ENCODE measurements around the gene ALCAM. TPM values are rescaled to one million over a fixed set of nuclear protein-coding genes. Genes with fewer than 3 reads are reported as not detected.
"Not testable (repeated sequence)": the region's sequence is repeated elsewhere in the genome, so short reads cannot be mapped to it uniquely, and the experiment has no call there.

The ALCAM gene
- polyA plus RNA-seq, 3 donors = 114 to 122 (median 116) TPM

DNA sequence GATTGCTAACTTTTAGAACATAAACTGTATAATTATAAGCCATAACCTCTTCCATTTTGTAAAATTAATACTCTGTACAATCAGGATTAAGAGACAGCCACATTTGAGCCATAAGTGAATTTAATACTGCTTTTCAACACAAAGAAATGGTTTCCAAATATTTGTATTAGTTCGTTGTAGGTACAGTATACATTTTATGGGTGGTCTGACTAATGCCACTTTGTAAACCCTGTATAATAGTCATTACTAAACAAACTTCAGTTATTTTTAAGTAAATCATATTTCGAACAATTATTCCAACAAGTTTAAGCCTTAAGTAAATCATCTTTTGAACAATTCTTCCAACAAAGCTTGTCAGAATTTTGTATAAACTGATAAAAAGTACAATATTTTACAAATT lies 11.0 kb downstream of the ALCAM start:
- no peak for DNase-seq

DNA sequence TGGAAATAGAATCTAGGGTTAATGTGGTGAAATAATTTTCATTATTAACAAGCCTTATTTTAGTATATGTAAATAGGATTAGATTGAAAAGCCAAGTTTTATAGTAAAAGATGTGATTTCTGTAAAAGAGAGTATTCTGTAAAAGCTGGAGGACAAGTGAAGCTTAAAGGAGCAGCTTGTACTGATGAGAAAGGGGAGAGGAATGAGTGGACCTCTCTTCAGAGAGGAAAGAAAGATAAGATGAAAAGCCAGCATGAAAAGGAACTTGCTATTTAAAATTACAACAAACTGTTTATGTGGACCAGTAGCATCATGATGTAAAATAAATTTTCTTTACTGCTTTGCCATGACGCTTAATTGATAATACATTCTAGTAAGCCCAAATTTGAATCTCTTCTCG lies 18.5 kb downstream of the ALCAM start:
- DNase-seq = no peak

DNA sequence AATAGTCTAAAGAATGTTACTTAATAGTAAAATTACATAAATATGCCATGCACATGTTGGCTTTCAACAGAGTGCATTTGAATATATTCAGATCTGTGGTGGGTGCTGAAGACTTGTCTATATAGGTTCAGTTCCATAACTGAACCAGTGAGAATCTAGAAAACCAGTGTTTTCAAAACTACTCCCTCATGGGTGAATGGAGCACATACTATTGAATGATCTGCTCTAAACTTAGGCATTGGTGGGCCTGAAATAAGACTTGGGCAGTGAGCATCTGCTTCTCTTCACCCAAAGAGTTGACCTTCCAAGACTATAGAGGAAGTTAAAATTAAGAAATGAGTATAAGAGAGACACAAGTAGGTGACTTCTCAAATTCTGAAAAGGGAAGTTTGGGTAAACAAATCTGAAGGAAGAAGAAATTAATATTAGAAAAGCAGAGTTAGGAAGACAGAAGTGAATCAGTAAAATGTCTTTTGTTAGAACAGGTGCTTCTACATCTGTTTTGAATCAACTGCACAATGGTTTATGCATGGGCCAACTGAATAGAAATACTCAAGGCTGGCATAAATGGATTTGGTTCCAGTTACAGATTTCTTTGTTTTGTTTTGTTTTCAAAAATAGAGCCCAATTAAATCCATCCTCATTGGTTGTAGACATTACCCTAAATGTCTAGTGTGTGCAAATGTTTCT lies 19.3 kb downstream of the ALCAM start:
- DNase-seq = no peak

DNA sequence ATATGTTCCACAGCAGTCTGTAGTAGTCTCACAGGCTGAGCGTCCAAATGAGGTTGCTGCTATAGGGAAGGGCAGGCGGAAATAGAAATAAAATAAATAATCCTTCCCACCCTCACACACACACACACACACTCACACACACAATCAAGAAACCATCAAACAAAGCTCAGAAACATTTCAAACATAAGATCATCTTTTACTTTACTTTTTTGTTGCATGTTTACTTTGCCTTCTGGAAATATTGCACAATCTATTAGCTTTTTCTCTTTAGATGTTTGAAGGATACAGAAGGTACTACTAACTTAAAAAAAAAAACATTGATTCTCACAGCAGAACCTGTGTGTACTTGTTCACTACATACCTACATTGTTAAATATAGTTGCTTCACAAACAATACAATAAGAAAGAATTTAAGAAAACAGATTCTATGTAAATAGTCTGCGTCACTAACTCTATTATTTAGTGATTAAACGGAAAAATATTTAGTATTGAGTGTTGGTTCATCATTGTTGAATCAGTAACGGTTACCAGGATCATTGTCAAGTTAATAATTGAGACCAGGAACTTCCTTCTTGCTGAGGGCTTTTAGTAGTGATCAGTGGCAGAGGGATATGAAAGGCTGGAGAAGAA lies 20.5 kb downstream of the ALCAM start:
- DNase-seq = no peak

DNA sequence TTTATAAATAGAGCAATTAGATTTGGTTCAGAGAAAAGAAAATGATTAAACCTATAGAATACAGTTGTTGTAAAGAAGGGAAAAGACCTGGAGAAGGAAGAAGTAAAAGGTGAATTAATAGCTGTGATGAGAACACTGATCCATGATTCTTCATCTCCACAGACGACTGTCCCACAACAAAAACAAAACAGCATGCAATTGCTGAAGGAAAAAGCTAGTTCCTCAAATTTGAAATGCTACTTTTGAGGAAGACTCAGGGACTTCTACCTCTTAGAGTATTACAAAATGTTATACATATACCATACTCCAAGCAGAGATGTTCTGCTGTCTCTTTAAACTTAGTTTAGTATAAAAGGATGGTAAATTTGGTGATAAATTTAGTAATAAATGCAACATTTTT lies 21.5 kb downstream of the ALCAM start:
- DNase-seq = no peak

DNA sequence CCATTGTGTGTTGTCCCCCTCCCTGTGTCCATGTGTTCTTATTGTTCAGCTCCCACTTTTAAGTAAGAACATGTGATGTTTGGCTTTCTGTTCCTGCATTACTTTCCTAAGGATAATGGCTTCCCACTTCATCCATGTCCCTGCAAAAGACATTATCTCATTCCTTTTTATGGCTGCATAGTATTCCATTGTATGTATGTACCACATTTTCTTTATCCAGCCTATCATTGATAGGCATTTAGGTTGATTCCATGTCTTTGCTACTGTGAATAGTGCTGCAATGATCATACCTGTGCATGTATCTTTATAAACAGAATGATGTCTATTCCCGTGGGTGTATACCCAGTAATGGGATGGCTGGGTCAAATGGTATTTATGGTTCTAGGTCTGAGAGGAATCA lies 23.1 kb downstream of the ALCAM start:
- not testable (repeated sequence) for DNase-seq

DNA sequence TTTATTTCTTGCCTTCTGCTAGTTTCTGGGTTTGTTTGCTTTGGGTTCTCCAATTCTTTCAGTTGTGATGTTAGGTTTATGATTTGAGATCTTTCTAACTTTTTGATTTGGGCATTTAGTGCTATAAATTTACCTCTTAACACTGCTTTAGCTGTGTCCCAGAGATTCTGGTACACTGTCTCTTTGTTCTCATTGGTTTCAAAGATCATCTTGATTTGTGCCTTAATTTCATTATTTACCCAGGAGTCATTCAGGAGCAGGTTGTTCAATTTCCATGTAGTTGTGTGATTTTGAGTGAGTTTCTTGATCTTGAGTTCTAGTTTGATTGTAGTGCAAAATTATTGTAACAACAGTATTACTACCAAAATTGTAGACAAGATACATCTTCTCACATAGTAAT lies 25.9 kb downstream of the ALCAM start:
- not testable (repeated sequence) for DNase-seq

DNA sequence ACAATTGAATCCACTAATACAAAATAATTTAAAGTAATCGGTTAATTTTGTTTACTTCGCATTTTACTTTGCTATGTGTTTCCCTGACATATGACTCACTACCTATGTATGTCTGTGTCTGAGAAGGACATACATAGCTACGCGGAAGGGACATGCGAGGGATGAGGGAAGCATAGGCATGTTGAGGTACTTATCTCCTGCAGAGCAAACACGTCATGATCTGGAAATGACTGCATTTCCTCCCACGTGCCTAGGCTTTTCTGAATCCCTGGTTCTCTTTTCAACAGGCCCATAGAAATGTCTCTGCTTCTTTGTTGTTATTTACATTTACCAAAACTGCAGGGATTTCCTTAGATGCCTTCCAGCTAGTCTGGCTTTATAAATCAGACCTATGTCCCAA lies 27.5 kb downstream of the ALCAM start:
- DNase-seq = no peak

DNA sequence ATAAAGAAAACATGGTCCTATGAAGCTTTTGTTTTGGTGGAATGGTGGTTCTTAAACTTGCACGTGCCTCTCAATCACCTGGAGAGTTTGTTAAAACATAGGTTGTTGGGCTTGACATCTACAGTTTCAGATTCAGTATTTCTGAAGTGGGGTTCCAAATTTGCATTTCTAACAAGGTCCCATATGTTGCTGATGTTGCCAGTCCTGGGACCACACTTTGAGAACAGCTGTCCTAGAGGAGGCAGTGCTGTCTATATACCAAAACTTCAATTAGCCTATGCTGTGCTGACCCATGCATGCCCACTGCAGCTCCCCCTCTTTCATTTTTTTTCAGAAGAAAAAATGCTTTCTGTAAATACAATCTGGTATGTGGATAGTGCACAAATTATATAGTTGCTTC lies 31.3 kb downstream of the ALCAM start:
- DNase-seq = no peak

DNA sequence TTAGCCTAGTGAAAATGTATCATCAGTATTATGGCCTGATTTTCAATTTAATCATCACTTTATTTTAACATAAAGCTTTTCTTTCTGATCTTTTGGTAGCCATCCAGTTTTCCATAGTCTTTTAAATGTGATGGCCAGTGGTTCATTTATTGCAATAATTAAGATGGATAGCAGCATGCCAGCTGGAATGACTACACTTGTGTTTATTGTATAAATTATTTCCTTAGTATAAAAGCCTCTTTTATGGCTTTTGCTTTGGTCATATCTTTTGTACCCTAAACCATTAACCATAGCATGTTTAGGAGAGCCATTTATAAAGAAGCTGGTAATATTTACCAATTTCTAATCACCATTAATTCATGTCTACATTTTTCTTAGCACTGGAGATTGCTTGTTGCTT lies 31.7 kb downstream of the ALCAM start:
- no peak for DNase-seq

DNA sequence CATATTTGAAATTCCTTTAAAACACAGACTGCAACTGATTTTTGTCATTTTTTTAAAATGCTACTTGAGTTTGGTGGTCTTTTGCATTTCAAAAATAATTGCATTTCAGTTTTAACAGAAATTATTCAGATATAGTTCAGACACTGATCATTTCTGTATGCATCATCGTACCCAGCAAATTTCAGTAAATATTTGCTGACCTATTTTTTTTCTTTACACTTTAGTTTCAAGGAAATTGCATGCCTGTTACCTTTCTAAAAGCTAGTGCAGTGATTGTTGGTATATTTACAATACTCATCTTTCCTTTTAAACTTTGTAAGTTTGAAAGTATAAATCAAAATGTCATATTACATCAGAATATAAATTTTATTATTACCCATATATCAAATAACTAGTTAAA lies 32.4 kb downstream of the ALCAM start:
- no peak for DNase-seq

DNA sequence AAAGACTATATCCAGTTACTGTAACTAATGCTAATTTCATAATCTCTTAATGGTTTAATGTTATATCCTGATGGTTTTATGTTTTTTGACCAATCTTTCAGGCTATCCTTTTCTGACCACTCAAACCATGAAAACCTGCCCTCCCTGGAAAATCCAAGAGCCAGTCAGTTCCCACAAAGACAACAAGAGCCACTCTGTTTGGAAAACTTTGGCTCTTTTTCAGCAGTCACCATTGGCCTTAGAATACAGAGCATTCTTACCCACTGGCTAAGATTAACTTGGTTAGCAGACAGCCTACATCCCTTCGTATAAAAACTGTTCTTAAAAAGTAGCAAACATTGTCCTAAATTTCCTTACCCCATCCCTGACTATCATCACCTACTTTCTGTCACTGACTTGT lies 32.9 kb downstream of the ALCAM start:
- DNase-seq = no peak

DNA sequence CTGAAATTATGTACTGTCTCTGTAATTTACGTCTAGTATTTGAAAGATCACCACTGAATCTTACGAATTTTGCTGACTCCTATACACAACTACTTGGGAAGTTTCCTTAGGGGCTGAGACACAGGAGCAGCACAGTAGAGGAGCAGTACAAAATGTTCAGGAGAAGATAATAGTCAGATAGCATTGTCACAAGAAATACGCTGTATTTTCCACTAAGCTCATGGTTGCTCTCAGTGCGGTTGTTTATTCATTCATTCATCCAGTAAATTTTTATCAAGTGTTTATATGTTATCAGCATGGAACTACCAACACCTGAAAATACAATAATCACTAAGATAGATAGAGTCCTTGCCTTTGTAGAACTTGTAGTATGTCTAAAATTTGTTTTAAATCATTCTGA lies 34.5 kb downstream of the ALCAM start:
- DNase-seq = no peak

DNA sequence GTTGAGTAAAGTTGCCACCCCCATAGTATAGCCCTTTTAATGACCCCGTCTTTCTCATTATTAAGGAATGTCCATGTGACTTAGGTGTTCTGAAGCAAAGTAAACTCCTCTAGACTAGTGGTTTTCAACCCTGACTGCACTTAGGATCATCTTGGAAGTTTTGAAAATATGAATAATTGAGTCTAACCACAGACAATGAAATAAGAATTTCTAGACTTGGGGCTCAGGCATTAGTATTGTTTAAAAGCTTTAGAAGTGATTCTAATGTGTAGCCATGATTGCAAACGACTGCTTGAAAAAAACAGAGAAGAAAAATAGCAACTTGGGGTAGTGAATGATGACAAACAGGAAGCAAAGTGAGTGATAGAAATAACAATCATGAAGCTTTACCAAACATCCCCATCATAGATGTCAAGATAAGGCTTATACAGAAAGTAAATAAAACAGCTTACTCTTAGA lies 35.0 kb downstream of the ALCAM start:
- no peak for DNase-seq

DNA sequence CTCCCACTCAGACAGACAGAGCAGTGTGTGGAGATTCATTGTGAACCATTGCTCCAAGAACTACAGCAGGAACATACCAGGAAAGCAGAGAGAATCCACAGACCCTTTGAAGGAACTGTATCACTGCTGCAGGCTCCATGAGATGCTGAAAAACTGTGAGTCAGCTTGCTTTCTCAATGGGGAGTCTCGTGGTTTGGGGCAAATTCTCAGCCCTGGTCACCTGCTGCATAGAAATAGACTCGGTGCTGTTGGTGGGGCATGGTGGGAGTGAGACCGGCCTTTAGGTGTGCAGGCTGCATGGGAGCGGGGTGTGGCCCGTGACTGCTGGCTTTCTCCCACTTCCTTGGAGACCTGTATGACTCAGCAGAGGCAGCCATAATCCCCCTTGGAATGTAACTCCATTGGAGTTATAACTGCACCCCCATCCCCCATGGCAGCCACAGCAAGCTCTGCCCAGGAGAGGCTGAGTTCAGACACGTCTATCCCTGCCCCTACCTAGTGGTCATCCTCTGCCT lies 35.6 kb downstream of the ALCAM start:
- DNase-seq = no peak

DNA sequence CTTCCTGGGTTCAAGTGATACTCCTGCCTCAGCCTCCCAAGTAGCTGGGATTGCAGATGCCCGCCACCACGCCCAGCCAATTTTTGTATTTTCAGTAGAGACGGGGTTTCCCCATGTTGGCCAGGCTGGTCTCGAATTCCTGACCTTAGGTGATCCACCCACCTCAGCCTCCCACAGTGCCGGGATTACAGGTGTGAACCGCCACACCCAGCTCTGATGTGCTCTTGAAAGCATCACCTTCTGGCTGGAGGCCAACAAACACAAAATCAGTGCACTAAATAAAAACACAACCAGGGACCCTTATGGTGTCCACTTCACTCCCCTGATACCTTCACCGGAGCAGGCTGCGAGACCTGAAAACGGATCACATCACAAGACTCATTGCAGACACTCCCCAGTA lies 36.3 kb downstream of the ALCAM start:
- not testable (repeated sequence) for DNase-seq

DNA sequence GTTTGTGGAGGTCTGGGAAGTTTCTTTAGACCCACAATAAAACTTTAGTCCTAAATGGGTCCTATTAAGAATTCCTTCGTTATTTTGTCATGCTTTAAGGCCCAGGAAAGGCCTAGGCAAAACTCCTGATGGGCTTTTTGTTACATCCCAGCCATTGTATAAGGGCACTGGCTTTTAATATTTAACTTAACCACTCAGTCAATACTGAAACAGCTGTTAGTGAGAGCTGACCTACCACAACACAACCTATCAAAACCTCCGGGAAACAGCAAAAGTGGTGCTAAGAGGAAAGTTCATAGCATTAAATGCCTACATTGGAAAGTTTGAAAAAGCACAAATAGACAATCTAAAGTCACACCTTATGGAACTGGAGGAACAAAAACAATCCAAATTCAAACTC lies 39.6 kb downstream of the ALCAM start:
- DNase-seq = no peak

DNA sequence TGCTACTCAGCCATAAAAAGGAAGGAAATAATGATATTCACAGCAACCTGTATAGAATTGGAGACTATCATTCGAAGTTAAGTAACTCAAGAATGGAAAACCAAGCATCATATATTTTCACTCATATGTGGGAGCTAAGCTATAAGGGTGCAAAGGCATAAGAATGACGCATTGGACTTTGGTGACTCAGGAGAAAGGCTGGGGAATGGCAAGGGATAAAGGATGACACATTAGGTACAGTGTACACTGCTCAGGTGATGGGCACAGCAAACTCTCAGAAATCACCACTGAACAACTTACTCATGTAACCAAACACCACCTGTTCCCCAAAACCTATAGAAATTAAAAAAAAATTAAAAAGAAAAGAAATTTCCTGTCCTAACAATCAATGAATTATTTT lies 42.7 kb downstream of the ALCAM start:
- DNase-seq = no peak

DNA sequence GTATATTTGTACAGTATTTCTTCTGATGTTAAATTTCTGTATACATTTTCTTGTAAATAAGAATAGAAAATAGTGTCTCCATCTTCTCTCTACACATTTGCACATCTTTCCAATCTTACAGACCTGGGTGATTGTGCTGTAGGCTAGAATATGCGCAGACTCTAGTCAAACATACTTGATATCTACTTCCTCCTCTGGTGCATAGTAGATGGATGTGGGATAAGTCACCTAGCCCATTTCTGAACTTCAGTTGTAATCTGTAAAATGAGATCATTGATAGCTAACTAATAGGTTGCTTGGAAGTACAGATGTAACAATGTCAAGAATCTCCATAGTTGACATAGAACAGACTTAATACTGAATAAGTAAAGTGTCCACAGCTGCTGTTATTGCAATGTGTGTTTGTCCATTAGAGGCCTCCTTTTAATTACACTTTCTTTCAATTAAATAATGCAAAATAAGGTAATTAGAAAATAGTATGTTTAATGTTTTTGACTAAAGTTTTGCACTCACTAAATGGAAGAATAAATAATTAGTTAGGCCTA lies 46.7 kb downstream of the ALCAM start:
- DNase-seq = no peak

DNA sequence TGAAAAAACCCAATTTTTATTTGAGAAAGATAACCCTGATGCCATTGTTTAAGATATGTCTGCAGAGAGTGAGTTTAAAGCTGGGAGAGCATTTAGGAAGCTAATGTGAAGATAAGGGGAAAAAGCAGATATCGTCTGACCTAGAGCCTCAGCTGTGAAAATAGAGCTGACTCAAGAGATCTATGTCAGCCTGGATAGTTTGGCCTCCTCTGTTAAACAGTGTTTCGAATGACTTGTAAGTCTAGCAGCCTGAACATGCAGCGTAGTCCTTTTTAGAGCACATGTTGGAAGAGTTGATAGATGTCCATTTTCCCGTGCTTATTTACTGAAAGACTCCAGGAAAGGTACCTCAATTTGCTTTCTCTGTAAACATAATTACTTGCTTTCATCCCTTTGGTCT lies 48.1 kb downstream of the ALCAM start:
- peak; percentile 7 for DNase-seq

DNA sequence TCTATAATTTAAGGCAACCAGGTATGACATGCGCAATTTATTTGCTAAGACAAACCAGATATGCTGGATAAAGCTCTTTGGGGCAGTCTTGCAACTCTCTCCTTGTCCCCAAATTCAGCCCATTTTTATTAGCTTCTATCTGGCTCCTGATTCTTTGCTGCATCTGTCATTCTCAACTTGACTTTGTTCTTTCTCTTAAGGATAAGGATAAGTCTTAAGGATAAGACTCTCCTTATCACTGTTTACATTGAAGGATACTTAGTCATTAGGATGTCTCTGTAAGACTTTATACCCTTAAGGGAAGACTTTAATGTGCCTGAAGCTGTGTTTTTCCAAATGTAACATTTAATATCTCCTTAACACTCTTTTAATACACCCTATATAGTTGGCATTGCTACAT lies 49.2 kb downstream of the ALCAM start:
- DNase-seq = no peak

DNA sequence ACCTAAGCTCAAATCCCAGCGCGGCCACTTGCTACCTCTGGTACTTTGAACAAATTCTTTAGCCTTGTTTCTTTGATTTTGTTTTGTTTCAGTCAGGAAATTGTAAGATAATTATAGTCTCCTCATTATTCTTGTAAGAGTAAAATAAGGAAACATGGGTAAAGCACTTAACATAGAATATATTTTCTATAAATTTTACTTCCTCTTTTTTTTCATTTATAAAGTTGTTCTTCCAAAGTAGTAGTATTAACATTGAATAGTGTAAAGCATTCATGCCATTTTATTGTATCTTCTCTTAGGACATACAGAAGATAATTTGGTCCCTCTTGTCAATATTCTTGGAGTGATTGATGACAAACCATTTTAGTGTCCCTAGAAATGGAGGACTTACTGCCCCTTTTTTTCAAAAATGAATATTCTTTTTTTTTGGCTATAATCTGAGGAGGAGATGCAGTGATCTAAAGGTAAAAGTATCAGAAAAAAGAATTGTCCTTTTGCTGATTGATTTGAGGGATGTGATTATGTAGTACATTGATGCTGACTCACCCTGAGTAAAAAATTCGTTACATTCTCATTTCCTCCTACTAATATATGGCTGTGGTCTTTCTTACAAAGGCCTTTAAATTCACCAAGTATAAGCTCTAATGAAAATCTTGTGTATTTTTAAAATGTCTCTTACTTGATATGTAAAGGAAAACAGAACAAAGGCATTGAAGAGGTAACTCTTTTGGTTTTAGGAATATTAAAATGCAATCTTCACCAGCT lies 51.0 kb downstream of the ALCAM start:
- DNase-seq = no peak

DNA sequence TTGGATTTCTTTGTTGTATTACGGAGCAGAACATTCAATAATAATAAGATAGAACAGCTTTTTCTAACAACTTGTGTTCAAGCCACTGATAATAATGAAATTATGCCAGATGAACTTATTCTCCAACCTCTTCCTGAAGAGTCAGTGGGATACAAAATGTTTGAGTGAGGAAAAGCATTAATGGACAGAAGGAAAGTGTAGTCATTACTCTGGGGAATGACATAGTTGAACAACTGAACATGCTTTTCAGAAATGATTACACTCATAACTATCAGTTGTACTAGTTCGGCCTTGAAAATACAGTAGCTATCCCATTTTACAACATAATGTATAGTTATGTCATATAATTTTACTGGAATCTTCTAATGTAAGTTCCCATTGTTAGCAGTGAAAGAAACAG lies 55.9 kb downstream of the ALCAM start:
- no peak for DNase-seq
